ENCODE results near the gene CYP4F3.

GRCh38 chr19:15666883-15667282 lies 26.2 kb downstream of the CYP4F3 start:
- TF ChIP-seq NR3C1 (CRISPR knock-in tag; conservative IDR thresholded peaks at IDR 0.05; ENCODE audit: low read depth) (no peak), EMX1 (CRISPR knock-in tag; IDR thresholded peaks at IDR 0.05) (no peak), GABPB1 (CRISPR knock-in tag; IDR thresholded peaks at IDR 0.05) (no peak), SP1 (CRISPR knock-in tag; conservative IDR thresholded peaks at IDR 0.05) (no peak), ZNF138 (CRISPR knock-in tag; conservative IDR thresholded peaks at IDR 0.05) (no peak), MYBL2 (CRISPR knock-in tag; IDR thresholded peaks at IDR 0.05) (no peak), ZMAT4 (CRISPR knock-in tag; IDR thresholded peaks at IDR 0.05) (no peak), ZNF121 (CRISPR knock-in tag; IDR thresholded peaks at IDR 0.05) (no peak), ARID4B (CRISPR knock-in tag; IDR thresholded peaks at IDR 0.05; ENCODE audit: borderline replicate concordance) (no peak), NFYB (CRISPR knock-in tag; conservative IDR thresholded peaks at IDR 0.05; ENCODE audit: low read depth) (no peak), ATF6 (CRISPR knock-in tag; IDR thresholded peaks at IDR 0.05) (no peak)
- TF ChIP-seq, protein P1, sequence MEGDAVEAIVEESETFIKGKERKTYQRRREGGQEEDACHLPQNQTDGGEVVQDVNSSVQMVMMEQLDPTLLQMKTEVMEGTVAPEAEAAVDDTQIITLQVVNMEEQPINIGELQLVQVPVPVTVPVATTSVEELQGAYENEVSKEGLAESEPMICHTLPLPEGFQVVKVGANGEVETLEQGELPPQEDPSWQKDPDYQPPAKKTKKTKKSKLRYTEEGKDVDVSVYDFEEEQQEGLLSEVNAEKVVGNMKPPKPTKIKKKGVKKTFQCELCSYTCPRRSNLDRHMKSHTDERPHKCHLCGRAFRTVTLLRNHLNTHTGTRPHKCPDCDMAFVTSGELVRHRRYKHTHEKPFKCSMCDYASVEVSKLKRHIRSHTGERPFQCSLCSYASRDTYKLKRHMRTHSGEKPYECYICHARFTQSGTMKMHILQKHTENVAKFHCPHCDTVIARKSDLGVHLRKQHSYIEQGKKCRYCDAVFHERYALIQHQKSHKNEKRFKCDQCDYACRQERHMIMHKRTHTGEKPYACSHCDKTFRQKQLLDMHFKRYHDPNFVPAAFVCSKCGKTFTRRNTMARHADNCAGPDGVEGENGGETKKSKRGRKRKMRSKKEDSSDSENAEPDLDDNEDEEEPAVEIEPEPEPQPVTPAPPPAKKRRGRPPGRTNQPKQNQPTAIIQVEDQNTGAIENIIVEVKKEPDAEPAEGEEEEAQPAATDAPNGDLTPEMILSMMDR (IDR thresholded peaks at IDR 0.05) = no peak
- TF ChIP-seq, protein P2, sequence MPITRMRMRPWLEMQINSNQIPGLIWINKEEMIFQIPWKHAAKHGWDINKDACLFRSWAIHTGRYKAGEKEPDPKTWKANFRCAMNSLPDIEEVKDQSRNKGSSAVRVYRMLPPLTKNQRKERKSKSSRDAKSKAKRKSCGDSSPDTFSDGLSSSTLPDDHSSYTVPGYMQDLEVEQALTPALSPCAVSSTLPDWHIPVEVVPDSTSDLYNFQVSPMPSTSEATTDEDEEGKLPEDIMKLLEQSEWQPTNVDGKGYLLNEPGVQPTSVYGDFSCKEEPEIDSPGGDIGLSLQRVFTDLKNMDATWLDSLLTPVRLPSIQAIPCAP (CRISPR knock-in tag; IDR thresholded peaks at IDR 0.05) = no peak
